ENCODE measurements around the gene POU3F2. TPM values are rescaled to one million over a fixed set of nuclear protein-coding genes. Genes with fewer than 3 reads are reported as not detected.

The POU3F2 gene
- total and polyA plus RNA-seq, 2 experiments from 2014 or later: 0.13 TPM; not detected in 1

GRCh38 chr6:98831959-98832283 is 2.5 kb upstream of the POU3F2 start:
- Histone ChIP-seq H3K27me3 (peaks cover 88% of the 10 kb centered on the region), H3K9me3 (ENCODE audit: low read depth) (no peaks in the 10 kb centered on the region), H2AFZ (peak overlapping the region; percentile 35), H3K79me2 (no peaks in the 10 kb centered on the region), H4K20me1 (ENCODE audit: insufficient read depth, poor library complexity, severe bottlenecking) (no peaks in the 10 kb centered on the region), H3K4me2 (peak overlapping the region; percentile 93), H3K4me1 (ENCODE audit: insufficient read depth) (peaks cover 39% of the 10 kb centered on the region), H3K27ac (no peak overlapping the region), H3K4me3 (no peak overlapping the region), H3K36me3 (replicated peaks; ENCODE audit: insufficient read depth, low read depth) (no peaks in the 10 kb centered on the region), H3K9me2 (replicated peaks; ENCODE audit: insufficient read depth) (no peaks in the 10 kb centered on the region)
- no peak for TF ChIP-seq CTCF (IDR thresholded peaks at IDR 0.05; ENCODE audit: poor library complexity)
- TF ChIP-seq EZH2 (IDR thresholded peaks at IDR 0.05; ENCODE audit: borderline replicate concordance): no peak
- no peak for TF ChIP-seq EZH2phosphoT487 (IDR thresholded peaks at IDR 0.05; ENCODE audit: low read depth, severe bottlenecking, unreplicated experiment)
- WGBS (ENCODE audit: low lambda C conversion rate, missing lambda C conversion rate): 0% methylated on average over 8 of the region's 11 CpGs
- no peak for DNase-seq (ENCODE audit: low spot score)

DNA sequence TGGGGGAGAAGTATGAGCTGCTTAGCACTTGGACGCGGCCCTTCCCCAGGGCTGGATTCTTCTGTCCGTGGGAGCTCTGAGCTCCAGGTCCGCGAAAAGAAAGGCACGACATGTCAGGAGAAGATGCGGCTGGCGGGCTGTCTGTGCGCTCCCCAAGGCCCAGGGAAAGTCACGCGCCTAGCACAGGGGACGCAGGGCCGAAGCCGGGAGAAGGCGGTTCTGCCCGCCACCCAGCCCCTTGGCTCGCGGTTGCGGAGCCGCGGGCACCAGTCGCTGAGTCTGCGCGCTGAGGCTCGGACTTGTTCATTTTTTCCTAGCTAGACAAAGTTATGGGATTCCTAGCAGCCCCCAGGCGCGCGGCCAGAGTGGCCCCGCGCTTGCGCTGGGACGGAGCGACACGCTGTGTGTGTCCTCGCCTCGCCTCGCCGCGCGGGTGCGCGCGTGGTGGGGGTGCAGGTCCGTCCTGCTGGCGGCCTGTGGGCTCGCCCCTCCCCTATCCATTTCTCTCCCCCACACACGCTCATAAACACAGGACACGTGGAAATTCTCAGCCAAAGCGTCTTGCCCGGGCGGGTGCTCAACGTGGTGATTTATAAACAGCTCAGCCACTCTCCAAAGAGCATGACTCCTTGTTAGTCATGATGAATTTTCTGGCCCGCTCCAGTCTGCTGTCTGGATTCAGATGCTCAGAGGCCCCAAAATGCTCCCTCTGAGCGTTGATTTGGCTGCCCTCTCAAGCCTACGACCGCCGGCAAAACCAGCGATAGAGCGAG is 1.9 kb upstream of the POU3F2 start:
- Histone ChIP-seq H3K4me3 (no peak overlapping the region), H3K27ac (no peak overlapping the region), H3K79me2 (no peaks in the 10 kb centered on the region), H3K4me2 (peak overlapping the region; percentile 93), H4K20me1 (ENCODE audit: insufficient read depth, poor library complexity, severe bottlenecking) (no peaks in the 10 kb centered on the region), H3K4me1 (ENCODE audit: insufficient read depth) (peaks cover 36% of the 10 kb centered on the region), H3K9me2 (replicated peaks; ENCODE audit: insufficient read depth) (no peaks in the 10 kb centered on the region), H3K9me3 (ENCODE audit: low read depth) (no peaks in the 10 kb centered on the region), H2AFZ (peak overlapping the region; percentile 35), H3K27me3 (peaks cover 88% of the 10 kb centered on the region), H3K36me3 (replicated peaks; ENCODE audit: insufficient read depth, low read depth) (no peaks in the 10 kb centered on the region)
- under 1% methylated on average over 55 of the region's 59 CpGs for WGBS (ENCODE audit: low lambda C conversion rate, missing lambda C conversion rate)
- TF ChIP-seq EZH2 (IDR thresholded peaks at IDR 0.05; ENCODE audit: borderline replicate concordance): peak; percentile 25
- no peak for TF ChIP-seq EZH2phosphoT487 (IDR thresholded peaks at IDR 0.05; ENCODE audit: low read depth, severe bottlenecking, unreplicated experiment)
- peak; percentile 32 for DNase-seq (ENCODE audit: low spot score)

GRCh38 chr6:98833057-98833306 is 1.4 kb upstream of the POU3F2 start:
- peak; percentile 57 for DNase-seq (ENCODE audit: low spot score)
- Histone ChIP-seq H3K9me2 (replicated peaks; ENCODE audit: insufficient read depth) (no peaks in the 10 kb centered on the region), H3K27ac (no peak overlapping the region), H3K4me1 (ENCODE audit: insufficient read depth) (peaks cover 35% of the 10 kb centered on the region), H3K9me3 (ENCODE audit: low read depth) (no peaks in the 10 kb centered on the region), H4K20me1 (ENCODE audit: insufficient read depth, poor library complexity, severe bottlenecking) (no peaks in the 10 kb centered on the region), H3K4me2 (peak overlapping the region; percentile 93), H3K27me3 (peaks cover 88% of the 10 kb centered on the region), H3K36me3 (replicated peaks; ENCODE audit: insufficient read depth, low read depth) (no peaks in the 10 kb centered on the region), H3K4me3 (no peak overlapping the region), H3K79me2 (no peaks in the 10 kb centered on the region), H2AFZ (peak overlapping the region; percentile 35)
- TF ChIP-seq CTCF (IDR thresholded peaks at IDR 0.05; ENCODE audit: poor library complexity) (no peak), EZH2 (IDR thresholded peaks at IDR 0.05; ENCODE audit: borderline replicate concordance) (no peak), EZH2phosphoT487 (IDR thresholded peaks at IDR 0.05; ENCODE audit: low read depth, severe bottlenecking, unreplicated experiment) (no peak)
- WGBS (ENCODE audit: low lambda C conversion rate, missing lambda C conversion rate): 0% methylated on average over 23 of the region's 26 CpGs

DNA sequence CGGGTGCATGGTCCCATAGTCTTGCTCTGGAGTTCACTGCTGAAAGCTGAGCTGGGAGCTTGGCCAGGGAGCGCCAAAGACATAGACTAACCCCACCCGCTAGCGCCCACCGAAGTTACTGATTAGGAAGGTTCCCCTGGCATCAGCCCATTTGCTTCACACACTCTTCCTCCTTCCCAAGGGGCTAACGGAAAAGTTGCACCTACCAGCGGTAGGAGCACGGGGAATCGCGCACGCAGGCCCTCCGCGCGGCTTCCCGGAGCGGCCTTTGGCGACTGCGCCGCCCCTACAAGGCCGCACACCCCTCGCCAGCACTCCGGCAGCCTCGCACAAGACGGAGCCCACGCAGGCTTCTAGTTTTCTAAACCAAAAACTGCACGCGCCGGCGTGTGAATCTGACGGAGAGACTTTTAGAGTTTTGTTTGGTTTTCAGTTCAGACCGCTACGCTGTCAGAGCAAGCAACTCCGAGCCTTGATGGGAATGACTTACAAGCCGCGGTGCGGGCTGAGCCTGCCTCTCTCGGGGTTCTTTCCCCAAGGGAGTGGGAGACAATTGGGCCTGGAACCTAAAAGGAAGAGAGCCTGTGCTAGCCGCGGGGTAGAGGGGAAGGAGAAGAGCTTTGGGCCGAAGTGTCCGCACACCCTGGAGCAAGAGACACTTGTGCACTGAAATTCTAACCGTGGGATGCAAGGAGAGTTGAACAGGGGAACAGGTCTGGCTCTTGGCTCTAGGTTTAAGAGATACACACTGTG is 891 bp upstream of the POU3F2 start:
- no peaks in the 10 kb centered on the region for H3K9me3 ChIP-seq (ENCODE audit: low read depth)
- H3K36me3 ChIP-seq (replicated peaks; ENCODE audit: insufficient read depth, low read depth): no peaks in the 10 kb centered on the region
- peaks cover 88% of the 10 kb centered on the region for H3K27me3 ChIP-seq
- no peaks in the 10 kb centered on the region for H4K20me1 ChIP-seq (ENCODE audit: insufficient read depth, poor library complexity, severe bottlenecking)
- H3K9me2 ChIP-seq (replicated peaks; ENCODE audit: insufficient read depth): no peaks in the 10 kb centered on the region
- peaks cover 35% of the 10 kb centered on the region for H3K4me1 ChIP-seq (ENCODE audit: insufficient read depth)
- peak overlapping the region; percentile 35 for H3K4me3 ChIP-seq
- no peak overlapping the region for H3K27ac ChIP-seq
- under 1% methylated on average over 42 of the region's 42 CpGs for WGBS (ENCODE audit: low lambda C conversion rate, missing lambda C conversion rate)
- peak overlapping the region; percentile 35 for H2AFZ ChIP-seq
- TF ChIP-seq EZH2phosphoT487 (IDR thresholded peaks at IDR 0.05; ENCODE audit: low read depth, severe bottlenecking, unreplicated experiment) (peak; percentile 55), CTCF (IDR thresholded peaks at IDR 0.05; ENCODE audit: poor library complexity) (no peak), EZH2 (IDR thresholded peaks at IDR 0.05; ENCODE audit: borderline replicate concordance) (peak; percentile 81)
- peak; percentile 33 for DNase-seq (ENCODE audit: low spot score)
- H3K4me2 ChIP-seq: peak overlapping the region; percentile 93
- H3K79me2 ChIP-seq: no peaks in the 10 kb centered on the region

All from hepatocyte (in vitro differentiated cells).